Effector CD4-positive, alpha-beta T cell (primary cell): ENCODE measurements around the gene L2HGDH.
"Not testable (repeated sequence)": the region's sequence is repeated elsewhere in the genome, so short reads cannot be mapped to it uniquely, and the experiment has no call there.

ENCODE experiments used
- DNase-seq: peaks from one replicate; pipeline ENCODE4 v3.0.0-alpha.2; 2020
- total RNA-seq: gene quantifications from one replicate; lab custom pipeline; 2026; lab: John Stamatoyannopoulos, UW

L2HGDH gene
- total RNA-seq: 3.8 reads per million, percentile 14 among the genes with 10 or more reads in this experiment

DNA sequence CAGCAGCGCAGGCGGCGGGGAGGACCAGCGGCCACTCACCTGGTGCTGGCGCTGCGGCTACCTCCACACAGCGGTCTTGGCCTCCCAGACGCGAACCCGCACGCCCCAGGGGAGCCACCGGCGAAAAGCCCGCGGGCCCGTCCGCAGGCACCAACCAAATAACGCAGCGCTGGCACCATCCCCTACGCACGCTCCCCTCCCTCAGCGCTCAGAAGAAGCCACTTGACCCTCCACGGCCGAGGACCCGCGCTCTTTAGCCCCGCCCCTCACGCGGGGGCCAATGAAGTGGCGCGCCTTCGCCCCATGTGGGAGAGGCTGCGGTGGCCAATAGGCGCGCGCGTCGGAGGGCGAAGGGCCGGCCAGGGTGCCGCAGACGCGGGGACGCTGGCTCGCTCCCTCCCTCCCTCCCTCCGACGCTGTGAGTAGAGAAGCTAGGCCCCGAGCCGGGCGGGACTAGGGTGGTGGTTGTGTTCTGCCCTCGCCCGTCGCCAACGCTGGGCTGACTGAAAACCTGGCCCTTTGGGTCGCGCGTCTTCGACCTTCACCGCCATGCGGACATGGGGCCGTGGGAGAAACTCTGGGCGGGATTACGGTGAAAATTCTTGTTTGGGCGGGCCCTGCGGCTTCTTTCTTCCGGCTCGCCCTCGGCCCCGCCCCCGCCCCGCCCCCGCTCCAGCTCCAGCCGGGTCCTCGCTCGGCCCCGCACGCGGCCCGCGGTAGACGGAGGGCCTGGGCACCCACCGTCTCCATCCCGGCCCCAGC is at the start of gene L2HGDH, which contains the start of gene DMAC2L:
Gene L2HGDH (minus strand): TSS at position 258 of the 762 bp plus-strand sequence. CDS start 79 bp downstream, at position 179.
Gene DMAC2L (plus strand): TSS at position 353 of the 762 bp plus-strand sequence. CDS start 9,164 bp downstream, outside the sequence.
- DNase-seq: peak; percentile 81

GRCh38 chr14:50360851-50361250 is 48.8 kb upstream of the L2HGDH start:
- no peak for DNase-seq

DNA sequence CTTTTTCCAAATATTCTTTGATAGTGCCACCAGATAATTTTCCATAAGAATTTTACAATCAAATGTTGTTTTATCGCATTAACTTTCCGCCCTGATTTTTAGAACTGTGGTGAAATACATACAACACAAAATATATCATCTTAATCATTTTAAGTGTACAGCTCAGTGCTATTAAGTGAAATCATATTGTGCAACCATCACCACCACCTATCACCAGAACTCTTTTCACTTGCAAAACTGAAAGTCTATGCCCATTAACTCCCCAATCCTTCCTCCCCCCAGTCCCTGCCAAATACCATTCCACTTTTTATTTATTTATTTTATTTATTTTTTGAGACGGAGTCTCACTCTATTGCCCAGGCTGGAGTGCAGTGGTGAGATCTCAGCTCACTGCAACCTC is 48.1 kb upstream of the L2HGDH start:
- DNase-seq: no peak

DNA sequence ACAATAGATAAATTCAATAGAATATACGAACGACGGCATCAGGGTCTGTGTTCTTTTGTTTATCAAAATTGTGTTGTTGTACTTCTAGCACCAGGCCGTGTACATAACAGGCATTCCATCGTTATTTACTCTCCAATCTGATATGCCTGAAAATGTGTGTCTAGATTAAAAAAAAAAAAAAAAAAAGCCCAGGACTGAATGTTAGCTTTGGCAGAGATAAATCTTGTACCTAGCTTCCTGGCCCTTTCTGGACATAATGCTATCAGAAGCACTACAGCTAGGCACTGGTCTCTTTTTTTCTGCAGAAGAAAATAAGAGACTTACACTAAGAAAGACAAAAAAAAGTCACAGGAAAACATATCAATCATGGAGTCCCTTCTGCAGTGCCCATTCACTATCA is 47.6 kb upstream of the L2HGDH start:
- DNase-seq: no peak

GRCh38 chr14:50357753-50358395 is 45.8 kb upstream of the L2HGDH start:
- DNase-seq: no peak

- no peak for DNase-seq
Measured at GRCh38 chr14:50357124-50357523, 45.1 kb upstream of the L2HGDH start.

- DNase-seq: not testable (repeated sequence)
Measured at GRCh38 chr14:50356283-50356682, 44.3 kb upstream of the L2HGDH start.

DNA sequence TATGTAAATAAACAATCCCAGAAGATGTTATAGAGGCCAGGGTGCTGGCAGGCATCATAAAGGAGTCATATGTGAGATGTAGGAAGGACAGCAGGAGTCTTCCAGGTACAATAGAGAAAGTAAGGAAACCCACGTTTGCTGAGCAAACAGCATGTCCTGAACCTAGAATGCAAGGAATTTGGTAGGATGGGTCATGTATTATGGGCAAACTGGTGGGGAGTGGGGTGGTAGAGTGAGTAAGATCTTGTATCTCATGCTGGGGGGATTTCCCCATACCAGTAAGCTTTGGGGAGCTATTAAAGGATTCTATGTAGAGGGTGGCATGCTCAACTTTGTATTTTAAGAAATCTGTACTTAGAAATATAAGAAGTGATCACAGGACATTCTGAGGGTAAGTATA is 43.7 kb upstream of the L2HGDH start:
- no peak for DNase-seq

DNA sequence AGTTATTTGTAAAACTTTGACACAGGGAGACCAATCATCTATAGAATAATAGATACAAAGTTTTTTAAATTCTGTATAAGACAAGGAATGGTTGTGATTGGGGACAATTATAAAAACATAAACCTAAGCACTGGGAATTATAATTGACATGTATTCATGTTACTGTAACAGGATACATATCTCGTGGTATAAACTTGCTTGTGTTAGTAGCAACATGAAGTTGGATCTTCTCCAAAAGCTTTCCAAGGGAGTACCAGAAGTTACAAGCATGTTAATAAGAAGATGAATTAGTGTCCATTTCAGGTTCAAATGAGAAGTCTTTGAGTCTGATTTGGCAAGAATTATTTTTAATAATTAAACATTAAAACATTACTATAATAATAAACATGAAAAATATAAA is 42.5 kb upstream of the L2HGDH start:
- no peak for DNase-seq

GRCh38 chr14:50353126-50353525 is 41.1 kb upstream of the L2HGDH start:
- no peak for DNase-seq

DNA sequence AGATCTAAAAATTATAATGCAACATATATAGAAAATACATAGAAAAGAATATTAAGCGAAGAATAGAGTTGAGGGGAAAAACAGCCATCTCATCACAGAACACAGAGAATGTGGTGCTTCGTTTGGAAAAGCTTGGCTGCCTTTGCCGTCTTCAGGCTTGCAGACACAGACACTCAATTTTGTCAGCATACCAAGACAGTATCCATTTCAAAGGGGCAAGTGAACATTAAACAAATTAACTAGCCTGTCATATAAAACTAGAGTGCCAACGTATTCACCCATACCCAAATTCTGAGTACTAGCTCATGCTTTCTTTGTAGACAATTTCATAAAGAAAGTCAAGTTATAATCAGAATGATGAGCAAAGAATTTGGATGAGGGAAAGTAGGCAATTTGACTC is 40.6 kb upstream of the L2HGDH start:
- DNase-seq: no peak

- DNase-seq: no peak
Measured at GRCh38 chr14:50350975-50351374, 38.9 kb upstream of the L2HGDH start.

GRCh38 chr14:50348933-50349332 is 36.9 kb upstream of the L2HGDH start:
- DNase-seq: no peak

DNA sequence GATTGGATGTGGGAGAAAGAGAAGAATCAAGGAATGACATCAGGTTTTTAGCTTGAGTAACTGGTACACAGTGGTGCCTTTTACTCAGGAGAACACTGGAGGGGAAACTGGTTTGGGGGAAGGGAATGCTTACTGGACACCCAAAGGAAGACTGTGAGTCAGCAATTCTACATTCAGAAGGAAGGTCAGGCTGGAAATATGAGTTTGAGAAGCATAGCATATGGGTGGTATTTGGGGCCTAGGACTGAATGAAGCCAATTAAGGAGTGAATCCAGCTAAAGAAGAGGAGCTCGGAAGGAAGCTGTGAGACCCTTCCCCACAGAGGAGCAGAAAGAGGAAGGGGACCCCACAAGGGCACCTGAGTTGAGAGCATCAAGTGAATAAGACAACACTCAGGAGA is 35.5 kb upstream of the L2HGDH start:
- no peak for DNase-seq

GRCh38 chr14:50345846-50346422 is 33.9 kb upstream of the L2HGDH start:
- no peak for DNase-seq

DNA sequence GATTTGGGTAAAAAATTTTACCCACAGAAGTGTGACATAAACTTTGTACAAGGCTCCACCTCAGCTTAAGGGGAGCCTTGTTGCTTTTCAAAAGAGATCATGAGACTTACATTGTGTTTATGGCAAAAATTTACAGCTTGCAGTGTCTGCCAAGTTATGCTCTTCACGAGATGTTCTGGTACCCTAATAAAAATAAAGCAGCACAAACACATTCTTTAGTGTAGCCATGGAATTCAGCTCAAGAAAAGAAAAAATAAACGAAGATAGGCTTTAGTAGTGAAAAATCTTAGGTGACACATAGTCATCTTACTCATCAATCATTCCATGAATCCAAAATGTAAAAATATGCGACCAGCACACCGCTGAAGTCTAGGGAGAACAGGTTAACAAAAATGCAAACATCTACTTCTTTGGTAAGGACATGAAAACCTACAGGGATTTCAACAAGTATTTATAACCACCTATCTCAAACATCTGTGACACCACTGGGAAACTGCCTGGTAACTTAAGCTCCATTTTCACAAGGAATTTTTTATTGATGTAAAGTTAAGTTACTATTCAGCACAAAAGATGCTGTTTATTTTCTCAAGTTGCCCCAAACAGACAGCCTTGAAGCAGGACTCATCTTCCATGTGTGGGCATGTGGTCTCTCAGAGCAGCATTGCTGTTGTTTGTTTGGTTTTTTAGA is 33.0 kb upstream of the L2HGDH start:
- DNase-seq: no peak

DNA sequence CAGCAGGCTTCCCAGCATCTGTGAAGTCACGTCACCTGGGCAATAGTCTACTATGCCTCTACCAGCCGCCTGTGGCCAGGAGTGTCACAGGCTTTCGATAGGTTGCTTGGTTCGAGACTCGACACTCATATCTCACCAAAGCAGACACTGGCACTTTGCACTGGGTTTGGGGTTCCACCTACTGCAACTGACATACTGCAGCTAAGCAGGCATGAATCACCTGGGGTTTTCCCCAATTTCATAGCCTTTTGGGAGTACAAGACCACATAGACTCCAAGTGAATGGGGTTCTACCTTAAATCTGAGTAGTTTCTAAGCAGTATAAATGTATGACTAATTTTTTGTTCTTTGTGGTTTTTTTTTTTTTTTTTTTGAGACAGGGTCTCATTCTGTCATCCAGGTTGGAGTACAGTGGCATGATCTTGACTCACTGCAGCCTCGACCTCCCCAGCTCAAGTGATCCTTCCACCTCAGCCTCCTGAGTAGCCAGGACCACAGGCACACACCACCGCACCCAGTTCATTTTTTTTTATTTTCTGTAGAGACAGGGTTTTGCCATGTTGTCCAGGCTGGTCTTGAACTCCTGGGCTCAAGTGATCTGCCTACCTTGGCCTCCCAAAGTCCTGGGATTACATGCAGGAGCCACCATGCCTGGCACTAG is 32.2 kb upstream of the L2HGDH start:
- DNase-seq: peak; percentile 17

DNA sequence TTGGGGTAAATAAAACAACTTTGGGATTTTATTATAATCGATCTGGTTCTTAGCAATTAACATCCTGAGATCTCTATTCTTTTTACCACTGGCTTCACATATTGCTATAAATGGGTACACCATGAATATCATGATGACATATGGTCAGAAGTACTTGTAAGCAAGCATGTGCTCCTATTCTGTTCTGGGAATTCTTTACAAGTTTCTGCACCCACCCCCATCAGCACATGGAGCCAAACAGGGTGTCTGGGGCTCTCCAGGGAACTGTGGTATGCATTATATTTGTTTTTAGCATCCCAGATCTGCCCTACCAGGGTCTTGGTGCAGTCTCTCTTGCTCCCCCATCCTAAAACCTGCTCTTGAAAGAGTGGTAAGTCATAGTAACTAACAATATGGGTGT is 31.4 kb upstream of the L2HGDH start:
- no peak for DNase-seq

DNA sequence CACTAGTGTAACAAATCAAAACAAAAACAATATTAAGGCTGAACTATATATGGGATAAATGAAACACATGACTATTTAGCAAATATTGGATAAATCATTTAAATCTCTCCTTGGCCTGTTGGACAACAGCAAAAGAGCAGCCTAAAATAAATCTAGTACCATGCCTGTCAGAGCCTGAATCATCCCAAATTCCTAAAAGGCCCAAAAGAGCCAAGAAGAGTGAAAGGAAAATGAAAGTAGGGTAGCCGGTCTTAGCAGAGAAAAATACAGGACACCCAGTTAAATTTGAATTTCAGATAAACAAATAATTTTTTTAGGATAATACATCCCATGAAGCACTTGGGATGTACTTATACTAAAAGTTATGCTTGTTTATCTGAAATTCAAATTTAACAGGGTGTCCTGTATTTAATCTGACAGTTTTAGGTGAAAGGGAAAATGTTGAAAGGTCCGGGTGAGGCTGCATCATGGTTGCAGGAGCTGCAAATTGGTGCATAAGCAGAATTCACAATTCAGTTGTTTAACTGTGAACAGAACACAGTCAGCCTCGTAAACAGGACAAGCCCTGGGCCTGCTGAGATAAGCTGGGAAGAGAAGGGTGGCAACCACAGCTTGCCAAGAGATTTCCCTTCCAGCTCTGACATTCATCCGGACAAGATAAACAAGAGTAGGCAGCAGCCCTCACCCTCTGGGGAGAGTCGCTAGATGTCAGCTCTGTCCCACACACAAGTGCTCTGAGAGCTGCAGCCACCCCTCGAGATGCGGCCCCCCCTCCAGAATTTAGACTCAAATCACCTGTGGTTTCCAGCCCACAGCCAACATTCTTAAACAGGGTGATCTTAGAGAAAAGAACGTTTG is 30.4 kb upstream of the L2HGDH start:
- DNase-seq: no peak

- DNase-seq: no peak
Measured at GRCh38 chr14:50340963-50341362, 28.9 kb upstream of the L2HGDH start.

DNA sequence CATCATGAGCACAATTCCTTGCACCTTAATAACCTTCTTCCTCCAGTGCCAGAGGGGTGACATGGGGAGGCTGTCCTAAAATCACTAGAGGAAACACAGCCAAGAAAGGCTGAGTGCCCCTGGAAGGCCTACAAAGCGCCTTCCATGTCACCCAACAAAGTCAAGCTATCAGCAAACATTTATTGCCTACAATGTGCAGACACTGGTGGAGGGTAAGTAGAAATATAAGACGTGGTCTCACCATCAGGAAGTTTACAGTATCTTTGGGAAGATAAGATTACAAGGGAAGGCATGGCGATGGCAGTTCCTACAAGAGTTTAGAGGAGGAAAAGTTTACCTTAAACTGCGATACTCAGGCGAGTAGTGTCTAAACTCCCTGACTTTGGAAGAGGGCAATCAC is 28.0 kb upstream of the L2HGDH start:
- DNase-seq: no peak
